HepG2 (cell line): ENCODE data around the gene RBFOX1. TPM values are rescaled to one million over a fixed set of nuclear protein-coding genes. Genes with fewer than 3 reads are reported as not detected.

Source experiments
- ATAC-seq: fragments of 200-7000 bp; cut with Tn5 transposase; 3 replicates; pipeline ENCODE4 v1.9.1; 2020; ENCODE audit warnings: mild to moderate bottlenecking, moderate library complexity
- BruUV-seq: library from RNA; stranded (reverse); fragments of 400-500 nt; replicated peaks from 2 replicates; lab custom pipeline; 2021; lab: Mats Ljungman, UMichigan
- CTCF ChIA-PET: fragments of 300-600 bp; formaldehyde crosslinking; extraction: SDS; loops from one replicate; lab custom pipeline; 2021; ENCODE audit warnings: low total read pairs, inconsistent platforms, low intra/inter-chr PET ratio; lab: Yijun Ruan, JAX
- POLR2A ChIA-PET: fragments of 350-600 bp; sonication (Branson Sonifier 250); formaldehyde crosslinking; loops from one replicate; lab custom pipeline; 2020; ENCODE audit warnings: antibody characterized with exemption, inconsistent platforms; lab: Yijun Ruan, JAX
- DNase-seq: peaks from one replicate; pipeline ENCODE4 v3.0.0-alpha.2; 2015; ENCODE audit warnings: low spot score
- FAIRE-seq: peaks from 3 replicates; lab custom pipeline; 2011; peaks lifted over from hg19 to GRCh38; lab: Jason Lieb, UNC
- H2AFZ ChIP-seq: one replicate; pipeline ENCODE4 v1.6.1; 2011; ENCODE audit warnings: low read length, inconsistent platforms
- H3K27ac ChIP-seq: fragments of 300-600 bp; 3 replicates; pipeline ENCODE4 v1.8.0; 2011; ENCODE audit warnings: mixed run types, mild to moderate bottlenecking, mixed read lengths, low read length, inconsistent platforms; ENCODE audit not compliant: insufficient read depth; ENCODE audit errors: extremely low read length
- H3K27me3 ChIP-seq, 2 experiments: fragments of 200-600 bp in 1 of 2; 2 replicates in 1 of 2; 3 replicates in 1 of 2; pipeline versions ENCODE4 v1.6.0 to v1.8.0; 2011; ENCODE audit warnings: low read length in 2 of 2, mild to moderate bottlenecking in 2 of 2, moderate library complexity in 2 of 2, inconsistent platforms in 1 of 2; ENCODE audit not compliant: insufficient read depth in 2 of 2, control insufficient read depth in 1 of 2
- H3K36me3 ChIP-seq, 2 experiments: fragments of 200-600 bp in 1 of 2; replicated peaks in 1 of 2; 2 replicates in 1 of 2; 3 replicates in 1 of 2; pipeline versions ENCODE4 v1.5.1 to v1.8.0; 2011; ENCODE audit warnings: low read length in 2 of 2, inconsistent platforms in 1 of 2; ENCODE audit not compliant: insufficient read depth in 2 of 2, control insufficient read depth in 1 of 2
- H3K4me1 ChIP-seq: 2 replicates; pipeline ENCODE4 v1.5.1; 2012; ENCODE audit warnings: low read length, inconsistent platforms; ENCODE audit not compliant: insufficient read depth
- H3K4me2 ChIP-seq: 2 replicates; pipeline ENCODE4 v1.6.0; 2011; ENCODE audit warnings: low read depth, low read length, inconsistent platforms
- H3K4me3 ChIP-seq, 3 experiments: fragments of 200-600 bp in 1 of 3; sonication (generic), shearing (Covaris generic) in 1 of 3; replicated peaks in 1 of 3; 2 replicates each; pipeline ENCODE4 v1.5.1; 2011 to 2016; ENCODE audit warnings: low read length in 3 of 3, inconsistent platforms in 2 of 3, low read depth in 2 of 3, mild to moderate bottlenecking in 2 of 3, control low read depth in 1 of 3, mixed read lengths in 1 of 3; ENCODE audit not compliant: insufficient read depth in 1 of 3
- H3K79me2 ChIP-seq: one replicate; pipeline ENCODE4 v1.6.1; 2011; ENCODE audit warnings: low read length, inconsistent platforms; ENCODE audit not compliant: insufficient read depth
- H3K9ac ChIP-seq: 2 replicates; pipeline ENCODE4 v1.6.0; 2011; ENCODE audit warnings: mild to moderate bottlenecking, low read depth, low read length, inconsistent platforms; ENCODE audit not compliant: insufficient read depth
- H3K9me3 ChIP-seq: 2 replicates; pipeline ENCODE4 v1.5.1; 2012; ENCODE audit warnings: mild to moderate bottlenecking, low read length
- H4K20me1 ChIP-seq: 2 replicates; pipeline ENCODE4 v1.6.0; 2011; ENCODE audit warnings: inconsistent platforms, mild to moderate bottlenecking, low read length, moderate library complexity; ENCODE audit not compliant: insufficient read depth
- CCAR2 ChIP-seq: fragments of 200-400 bp; formaldehyde crosslinking; optimal IDR thresholded peaks from 2 replicates; pipeline ENCODE3; 2018; ENCODE audit warnings: low read depth, mild to moderate bottlenecking, low read length, moderate library complexity
- GABPA ChIP-seq, 2 experiments: IDR thresholded peaks; 2 replicates each; pipeline ENCODE4 v1.6.1; 2011 to 2016; ENCODE audit warnings: low read depth in 2 of 2, low read length in 1 of 2, missing biosample characterization in 1 of 2, missing genetic modification characterization in 1 of 2
- KMT2A ChIP-seq: sonication (generic); formaldehyde crosslinking; IDR thresholded peaks from 2 replicates; pipeline ENCODE4 v1.4.0; 2020; ENCODE audit warnings: missing genetic modification reagents
- MBNL3 ChIP-seq: fragments of 250-450 bp; sonication (Bioruptor Pico); conservative IDR thresholded peaks from 2 replicates; pipeline ENCODE4 v1.8.0; 2022; ENCODE audit warnings: mild to moderate bottlenecking, inconsistent platforms
- SP5 ChIP-seq: IDR thresholded peaks from 2 replicates; pipeline ENCODE4 v1.6.1; 2016; ENCODE audit warnings: low read depth, borderline replicate concordance
- ZNF282 ChIP-seq: fragments of 450-650 bp; IDR thresholded peaks from 2 replicates; pipeline ENCODE4 v1.6.1; 2018; ENCODE audit not compliant: partially characterized antibody
- ZNF670 ChIP-seq: sonication (generic); formaldehyde crosslinking; IDR thresholded peaks from 2 replicates; pipeline ENCODE4 v1.8.0; 2022; ENCODE audit warnings: mild to moderate bottlenecking, missing genetic modification reagents, borderline replicate concordance
- ZNF768 ChIP-seq: sonication (generic); formaldehyde crosslinking; IDR thresholded peaks from 2 replicates; pipeline ENCODE4 v1.4.0; 2020; ENCODE audit warnings: missing genetic modification reagents
- ZNF772 ChIP-seq: sonication (generic); formaldehyde crosslinking; IDR thresholded peaks from 2 replicates; pipeline ENCODE4 v1.5.0; 2020; ENCODE audit warnings: mild to moderate bottlenecking, missing genetic modification reagents
- ZNF883 ChIP-seq: sonication (generic); formaldehyde crosslinking; IDR thresholded peaks from 2 replicates; pipeline ENCODE4 v1.5.1; 2020; ENCODE audit warnings: mild to moderate bottlenecking, missing genetic modification reagents; ENCODE audit errors: not compliant biosample characterization
- WGBS: methylation state at CpG from one replicate; pipeline ENCODE4 v1.1.6; 2017; ENCODE audit warnings: low lambda C conversion rate; 5-methylcytosine and 5-hydroxymethylcytosine counted together
- in situ Hi-C: cut with HindIII; loops from 2 replicates; pipeline ENCODE4 v1.10.0; 2017; ENCODE audit warnings: low pct_unique_long_range_greater_than_20kb; ENCODE audit not compliant: extremely low pct_ligation_motif_present
- intact Hi-C: fragments of 100-400 bp; cut with micrococcal nuclease; formaldehyde crosslinking; loops from one replicate; pipeline ENCODE4 v1.10.0; 2022; ENCODE audit not compliant: unreplicated experiment
- polyA plus RNA-seq, 8 experiments: library from polyadenylated mRNA; depleted of rRNA in 3 of 8; stranded (reverse) in 7 of 8; unstranded in 1 of 8; fragments of >200 nt; fragmentation: Illumina TruSeq in 4 of 8; extraction: Trizol in 4 of 8; gene quantifications; 2 replicates each; pipeline versions ENCODE4 v1.2.1 to v1.2.3, GENCODE V29; 2011 to 2016; ENCODE audit warnings: low read depth in 4 of 8, missing spikeins in 1 of 8, mixed read lengths in 1 of 8; ENCODE audit not compliant: insufficient read depth in 1 of 8
- total RNA-seq, 5 experiments: library from RNA; depleted of rRNA; stranded (reverse); fragments of >200 nt; fragmentation: Illumina TruSeq; extraction: Trizol; gene quantifications; 2 replicates each; pipeline ENCODE4 v1.2.3, GENCODE V29; 2016; ENCODE audit warnings: low read depth in 1 of 5
- TF ChIP-seq, protein P1 (sequence below): sonication (generic); formaldehyde crosslinking; IDR thresholded peaks from 2 replicates; pipeline ENCODE4 v1.5.1; 2020; ENCODE audit warnings: mild to moderate bottlenecking, missing genetic modification reagents, borderline replicate concordance
- TF ChIP-seq, protein P2 (sequence below): IDR thresholded peaks from 2 replicates; pipeline ENCODE4 v1.6.1; 2016; ENCODE audit warnings: low read depth, borderline replicate concordance
- TF ChIP-seq, protein P3 (sequence below): sonication (generic); formaldehyde crosslinking; IDR thresholded peaks from 2 replicates; pipeline ENCODE4 v1.4.0; 2020; ENCODE audit warnings: missing genetic modification reagents

RBFOX1 gene
- total and polyA plus RNA-seq, 2 of the 13 experiments (the other 11 are each of a cell fraction or from before 2014, with no cell fraction given) = not detected

DNA sequence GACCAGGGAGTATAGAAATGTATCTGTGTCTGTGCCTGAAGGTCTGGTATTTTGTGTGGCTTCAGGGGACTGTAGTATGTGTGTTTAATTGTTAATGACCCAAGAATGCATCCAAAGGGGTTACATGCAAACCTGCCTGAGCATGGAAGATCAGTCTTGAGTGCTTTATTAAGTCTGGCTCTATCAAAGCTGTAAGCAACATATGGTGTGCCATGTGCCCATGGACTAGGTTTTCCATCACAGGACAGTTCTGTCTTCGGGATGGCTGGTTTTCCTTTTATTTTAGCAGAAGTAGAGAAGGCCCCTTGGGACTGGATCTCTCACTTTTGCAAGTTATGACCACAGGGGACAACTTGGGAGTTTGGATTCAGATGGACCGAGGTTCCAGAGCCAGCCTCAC is 18.2 kb downstream of the RBFOX1 start (continued):
- TF ChIP-seq, protein P1, sequence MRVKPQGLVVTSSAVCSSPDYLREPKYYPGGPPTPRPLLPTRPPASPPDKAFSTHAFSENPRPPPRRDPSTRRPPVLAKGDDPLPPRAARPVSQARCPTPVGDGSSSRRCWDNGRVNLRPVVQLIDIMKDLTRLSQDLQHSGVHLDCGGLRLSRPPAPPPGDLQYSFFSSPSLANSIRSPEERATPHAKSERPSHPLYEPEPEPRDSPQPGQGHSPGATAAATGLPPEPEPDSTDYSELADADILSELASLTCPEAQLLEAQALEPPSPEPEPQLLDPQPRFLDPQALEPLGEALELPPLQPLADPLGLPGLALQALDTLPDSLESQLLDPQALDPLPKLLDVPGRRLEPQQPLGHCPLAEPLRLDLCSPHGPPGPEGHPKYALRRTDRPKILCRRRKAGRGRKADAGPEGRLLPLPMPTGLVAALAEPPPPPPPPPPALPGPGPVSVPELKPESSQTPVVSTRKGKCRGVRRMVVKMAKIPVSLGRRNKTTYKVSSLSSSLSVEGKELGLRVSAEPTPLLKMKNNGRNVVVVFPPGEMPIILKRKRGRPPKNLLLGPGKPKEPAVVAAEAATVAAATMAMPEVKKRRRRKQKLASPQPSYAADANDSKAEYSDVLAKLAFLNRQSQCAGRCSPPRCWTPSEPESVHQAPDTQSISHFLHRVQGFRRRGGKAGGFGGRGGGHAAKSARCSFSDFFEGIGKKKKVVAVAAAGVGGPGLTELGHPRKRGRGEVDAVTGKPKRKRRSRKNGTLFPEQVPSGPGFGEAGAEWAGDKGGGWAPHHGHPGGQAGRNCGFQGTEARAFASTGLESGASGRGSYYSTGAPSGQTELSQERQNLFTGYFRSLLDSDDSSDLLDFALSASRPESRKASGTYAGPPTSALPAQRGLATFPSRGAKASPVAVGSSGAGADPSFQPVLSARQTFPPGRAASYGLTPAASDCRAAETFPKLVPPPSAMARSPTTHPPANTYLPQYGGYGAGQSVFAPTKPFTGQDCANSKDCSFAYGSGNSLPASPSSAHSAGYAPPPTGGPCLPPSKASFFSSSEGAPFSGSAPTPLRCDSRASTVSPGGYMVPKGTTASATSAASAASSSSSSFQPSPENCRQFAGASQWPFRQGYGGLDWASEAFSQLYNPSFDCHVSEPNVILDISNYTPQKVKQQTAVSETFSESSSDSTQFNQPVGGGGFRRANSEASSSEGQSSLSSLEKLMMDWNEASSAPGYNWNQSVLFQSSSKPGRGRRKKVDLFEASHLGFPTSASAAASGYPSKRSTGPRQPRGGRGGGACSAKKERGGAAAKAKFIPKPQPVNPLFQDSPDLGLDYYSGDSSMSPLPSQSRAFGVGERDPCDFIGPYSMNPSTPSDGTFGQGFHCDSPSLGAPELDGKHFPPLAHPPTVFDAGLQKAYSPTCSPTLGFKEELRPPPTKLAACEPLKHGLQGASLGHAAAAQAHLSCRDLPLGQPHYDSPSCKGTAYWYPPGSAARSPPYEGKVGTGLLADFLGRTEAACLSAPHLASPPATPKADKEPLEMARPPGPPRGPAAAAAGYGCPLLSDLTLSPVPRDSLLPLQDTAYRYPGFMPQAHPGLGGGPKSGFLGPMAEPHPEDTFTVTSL (CRISPR knock-in tag) = no peak
- no peak for TF ChIP-seq ZNF282

DNA sequence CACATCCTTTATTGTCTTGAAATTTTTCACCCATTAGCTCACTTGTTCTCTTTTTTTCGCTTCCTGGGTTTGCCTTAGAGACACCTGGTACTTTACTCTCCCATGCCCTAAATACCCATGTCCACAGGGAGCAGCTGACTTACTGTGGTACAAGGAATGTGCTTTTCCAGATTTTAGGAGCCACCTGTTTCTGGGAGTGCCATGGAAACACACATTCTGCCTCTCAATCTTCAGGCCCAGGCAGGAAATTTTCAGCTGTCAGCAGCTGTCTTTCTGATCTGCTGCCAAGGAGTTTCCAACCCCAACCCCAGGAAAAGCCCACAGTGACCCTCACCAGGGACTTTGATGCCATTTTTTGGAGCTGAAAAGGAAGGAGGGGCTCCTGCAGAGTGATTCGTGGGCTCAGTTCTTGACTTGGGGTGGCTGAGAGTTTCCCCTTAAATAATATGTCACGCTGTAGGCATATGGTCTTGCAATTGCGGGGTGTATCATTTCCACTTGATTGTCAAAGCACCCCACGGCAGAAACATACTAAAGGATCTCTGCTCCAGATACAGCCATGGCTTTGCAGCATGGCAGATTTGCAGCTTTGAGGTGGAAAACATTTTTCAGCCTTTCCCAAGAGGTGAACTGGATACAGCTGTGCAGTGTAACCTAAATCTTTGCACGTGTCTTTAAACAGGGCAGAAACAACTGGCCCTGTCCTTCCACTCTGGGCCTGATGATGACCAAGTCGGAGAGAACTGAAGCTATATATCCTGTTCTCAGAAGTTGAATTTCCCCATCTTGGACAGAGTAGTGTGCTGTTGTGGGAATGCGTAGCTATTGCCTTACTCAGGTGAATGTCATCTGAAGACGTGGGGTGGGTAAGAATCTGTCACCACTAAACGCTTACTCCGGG is 19.2 kb downstream of the RBFOX1 start:
- CTCF ChIA-PET = no interaction called here
- no TSS peak for BruUV-seq
- 14% methylated on average over 11 of the region's 11 CpGs for WGBS
- TF ChIP-seq ZNF772 (no peak), CCAR2 (no peak), SP5 (CRISPR knock-in tag) (no peak), ZNF670 (no peak), ZNF768 (no peak), KMT2A (CRISPR knock-in tag) (no peak), GABPA (IDR thresholded peaks at IDR 0.05; ENCODE audit: low read depth, low read length) (no peak), GABPA (CRISPR knock-in tag; IDR thresholded peaks at IDR 0.05; ENCODE audit: low read depth) (no peak), ZNF883 (CRISPR knock-in tag) (no peak), MBNL3 (CRISPR knock-in tag) (no peak)
- TF ChIP-seq, protein P2, sequence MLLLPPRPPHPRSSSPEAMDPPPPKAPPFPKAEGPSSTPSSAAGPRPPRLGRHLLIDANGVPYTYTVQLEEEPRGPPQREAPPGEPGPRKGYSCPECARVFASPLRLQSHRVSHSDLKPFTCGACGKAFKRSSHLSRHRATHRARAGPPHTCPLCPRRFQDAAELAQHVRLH = no peak
- TF ChIP-seq, protein P3, sequence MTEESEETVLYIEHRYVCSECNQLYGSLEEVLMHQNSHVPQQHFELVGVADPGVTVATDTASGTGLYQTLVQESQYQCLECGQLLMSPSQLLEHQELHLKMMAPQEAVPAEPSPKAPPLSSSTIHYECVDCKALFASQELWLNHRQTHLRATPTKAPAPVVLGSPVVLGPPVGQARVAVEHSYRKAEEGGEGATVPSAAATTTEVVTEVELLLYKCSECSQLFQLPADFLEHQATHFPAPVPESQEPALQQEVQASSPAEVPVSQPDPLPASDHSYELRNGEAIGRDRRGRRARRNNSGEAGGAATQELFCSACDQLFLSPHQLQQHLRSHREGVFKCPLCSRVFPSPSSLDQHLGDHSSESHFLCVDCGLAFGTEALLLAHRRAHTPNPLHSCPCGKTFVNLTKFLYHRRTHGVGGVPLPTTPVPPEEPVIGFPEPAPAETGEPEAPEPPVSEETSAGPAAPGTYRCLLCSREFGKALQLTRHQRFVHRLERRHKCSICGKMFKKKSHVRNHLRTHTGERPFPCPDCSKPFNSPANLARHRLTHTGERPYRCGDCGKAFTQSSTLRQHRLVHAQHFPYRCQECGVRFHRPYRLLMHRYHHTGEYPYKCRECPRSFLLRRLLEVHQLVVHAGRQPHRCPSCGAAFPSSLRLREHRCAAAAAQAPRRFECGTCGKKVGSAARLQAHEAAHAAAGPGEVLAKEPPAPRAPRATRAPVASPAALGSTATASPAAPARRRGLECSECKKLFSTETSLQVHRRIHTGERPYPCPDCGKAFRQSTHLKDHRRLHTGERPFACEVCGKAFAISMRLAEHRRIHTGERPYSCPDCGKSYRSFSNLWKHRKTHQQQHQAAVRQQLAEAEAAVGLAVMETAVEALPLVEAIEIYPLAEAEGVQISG = no peak

More for the DNA sequence above, 19.2 kb downstream of the RBFOX1 start:
- Histone ChIP-seq H3K4me2 (no peak overlapping the region), H3K9me3 (0 out of 2 replicates have a peak, but pooled peaks cover 4% of the 10 kb centered on the region), H3K27ac (no peak overlapping the region), H3K79me2 (no peaks in the 10 kb centered on the region), H3K9ac (no peak overlapping the region), H3K27me3 (no peaks in the 10 kb centered on the region; a peak in 1 of 5 replicates), H2AFZ (no peak overlapping the region), H3K36me3 (no peaks in the 10 kb centered on the region), H3K4me1 (no peaks in the 10 kb centered on the region), H4K20me1 (no peaks in the 10 kb centered on the region), H3K4me3 (no peak overlapping the region)
- ATAC-seq = no peak
- no peak for FAIRE-seq
- in situ Hi-C loops (no loop called here), intact Hi-C loops (no loop called here)
- POLR2A ChIA-PET = no interaction called here
- DNase-seq = no peak
